Uterus (tissue), 2 donors: ENCODE measurements around the gene LPP.

Experiments
- CTCF ChIP-seq, 4 experiments: fragments of 200-600 bp in 2 of 4; fragments of 450-650 bp in 2 of 4; sonication (generic) in 2 of 4; IDR thresholded peaks; one replicate each; pipeline ENCODE4 v1.5.1; 2016 to 2019; ENCODE audit warnings: antibody characterized with exemption in 4 of 4, mild to moderate bottlenecking in 2 of 4, moderate library complexity in 1 of 4
- POLR2A ChIP-seq, 2 donors: fragments of 450-650 bp; IDR thresholded peaks; one replicate each; pipeline ENCODE4 v1.6.1; 2016; ENCODE audit warnings: antibody characterized with exemption in 2 of 2, mild to moderate bottlenecking in 1 of 2, moderate library complexity in 1 of 2

DNA sequence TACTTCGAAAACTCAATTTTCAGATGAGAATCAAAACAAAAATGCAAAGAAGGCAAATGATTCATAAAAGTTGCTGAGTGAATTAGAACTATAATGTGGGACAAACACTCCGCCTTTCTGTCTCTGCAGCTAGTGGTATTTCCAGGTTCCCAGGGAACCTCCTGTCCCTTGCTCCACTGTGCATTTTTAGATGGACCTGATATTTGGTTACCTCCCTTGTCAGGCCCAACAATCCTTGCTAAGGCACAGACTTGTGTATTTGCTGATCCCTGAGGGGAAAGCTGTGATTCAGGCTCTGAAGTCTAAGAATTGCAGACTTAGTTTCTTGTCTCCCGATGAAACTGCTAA, 162.7 kb downstream of the LPP start:
- TF ChIP-seq CTCF (IDR thresholded peaks at IDR 0.05) (no peak), POLR2A (IDR thresholded peaks at IDR 0.05) (no peak)
